PC-9 (cell line): ENCODE data around the gene CNTN4. TPM values are rescaled to one million over a fixed set of nuclear protein-coding genes. Genes with fewer than 3 reads are reported as not detected.

ENCODE experiments used
- BruUV-seq: library from RNA; stranded (reverse); fragments of 400-500 nt; replicated peaks from 2 replicates; lab custom pipeline; 2021; lab: Mats Ljungman, UMichigan
- CTCF ChIA-PET: fragments of 300-600 bp; sonication (Branson Sonifier 250); formaldehyde crosslinking; loops from one replicate; lab custom pipeline; 2022; ENCODE audit warnings: antibody characterized with exemption; lab: Charles Lee
- POLR2A ChIA-PET: fragments of 300-600 bp; sonication (Branson Sonifier 250); formaldehyde crosslinking; loops from one replicate; lab custom pipeline; 2022; ENCODE audit warnings: antibody characterized with exemption; ENCODE audit not compliant: unreplicated experiment; lab: Charles Lee
- DNase-seq, 2 experiments: peaks; one replicate each; pipeline versions ENCODE4 v3.0.0 to v3.0.0-alpha.2; 2015 to 2022; ENCODE audit warnings: mixed read lengths in 1 of 2
- H2AFZ ChIP-seq: fragments of 200-600 bp; sonication (generic); 2 replicates; pipeline ENCODE4 v1.8.1; 2017; ENCODE audit warnings: antibody characterized with exemption
- H3F3A ChIP-seq: fragments of 200-600 bp; sonication (generic); 2 replicates; pipeline ENCODE4 v1.8.1; 2017; ENCODE audit warnings: antibody characterized with exemption, mild to moderate bottlenecking, low read depth; ENCODE audit not compliant: insufficient read depth
- H3K27ac ChIP-seq: fragments of 200-600 bp; sonication (generic); 2 replicates; pipeline ENCODE4 v1.6.1; 2016; ENCODE audit warnings: mixed run types
- H3K27me3 ChIP-seq: fragments of 200-600 bp; sonication (generic); 2 replicates; pipeline ENCODE4 v1.6.1; 2016; ENCODE audit warnings: low read depth, mixed run types; ENCODE audit not compliant: insufficient read depth
- H3K36me3 ChIP-seq: fragments of 200-600 bp; sonication (generic); 2 replicates; pipeline ENCODE4 v1.6.1; 2016; ENCODE audit warnings: low read depth, mixed run types
- H3K4me1 ChIP-seq: fragments of 200-600 bp; sonication (generic); replicated peaks from 2 replicates; pipeline ENCODE4 v1.6.1; 2016; ENCODE audit warnings: mixed run types; ENCODE audit not compliant: insufficient read depth
- H3K4me2 ChIP-seq: fragments of 200-600 bp; sonication (generic); 2 replicates; pipeline ENCODE4 v1.6.1; 2017; ENCODE audit warnings: mixed run types
- H3K4me3 ChIP-seq: fragments of 200-600 bp; sonication (generic); 2 replicates; pipeline ENCODE4 v1.6.1; 2016; ENCODE audit warnings: mixed run types
- H3K79me2 ChIP-seq: fragments of 200-600 bp; sonication (generic); 2 replicates; pipeline ENCODE4 v1.6.1; 2017; ENCODE audit warnings: low read depth, mixed run types
- H3K9me2 ChIP-seq: fragments of 200-600 bp; sonication (generic); 2 replicates; pipeline ENCODE4 v1.8.1; 2017; ENCODE audit warnings: mild to moderate bottlenecking; ENCODE audit not compliant: insufficient read depth
- H3K9me3 ChIP-seq: fragments of 200-600 bp; sonication (generic); 2 replicates; pipeline ENCODE4 v1.8.1; 2016; ENCODE audit warnings: low read depth; ENCODE audit not compliant: insufficient read depth
- H4K20me1 ChIP-seq: fragments of 200-600 bp; sonication (generic); 2 replicates; pipeline ENCODE4 v1.8.1; 2017; ENCODE audit not compliant: insufficient read depth
- CTCF ChIP-seq: fragments of 200-600 bp; sonication (generic); conservative IDR thresholded peaks from 2 replicates; pipeline ENCODE4 v1.6.1; 2017; ENCODE audit warnings: mixed run types, antibody characterized with exemption, mild to moderate bottlenecking, moderate library complexity
- EZH2 ChIP-seq: fragments of 200-600 bp; sonication (generic); IDR thresholded peaks from 2 replicates; pipeline ENCODE4 v1.8.0; 2017; ENCODE audit warnings: antibody characterized with exemption, low read depth
- intact Hi-C: fragments of 100-400 bp; cut with micrococcal nuclease; formaldehyde crosslinking; loops from one replicate; pipeline ENCODE4 v1.10.0; 2022; ENCODE audit not compliant: unreplicated experiment
- total RNA-seq: library from RNA; stranded (reverse); gene quantifications from 2 replicates; pipeline ENCODE4 v1.2.3, GENCODE V29; 2021

Gene CNTN4
- total RNA-seq, 1 experiment from 2014 or later, result not detected

- TF ChIP-seq CTCF, result no peak
- no peak for TF ChIP-seq EZH2
- H3K27ac ChIP-seq, result no peak overlapping the region
- ChIA-PET CTCF (no interaction called here), POLR2A (no interaction called here)
- no peak overlapping the region for H3K4me3 ChIP-seq
- no peaks in the 10 kb centered on the region for H3K36me3 ChIP-seq
- no peaks in the 10 kb centered on the region for H4K20me1 ChIP-seq
- no peak overlapping the region for H2AFZ ChIP-seq
- intact Hi-C loops, result no loop called here
- H3K9me3 ChIP-seq, result no peaks in the 10 kb centered on the region
- BruUV-seq, result no TSS peak
- no peak for DNase-seq
- no peaks in the 10 kb centered on the region for H3K79me2 ChIP-seq
- no peaks in the 10 kb centered on the region for H3K4me1 ChIP-seq
- no peaks in the 10 kb centered on the region for H3F3A ChIP-seq
- H3K9me2 ChIP-seq, result no peaks in the 10 kb centered on the region
- no peaks in the 10 kb centered on the region for H3K27me3 ChIP-seq
- no peak overlapping the region for H3K4me2 ChIP-seq
Observed at GRCh38 chr3:2879023-2879422, 780.4 kb downstream of the CNTN4 start.

- H3K4me2 ChIP-seq, result no peak overlapping the region
- POLR2A ChIA-PET, result no interaction called here
- no peak overlapping the region for H2AFZ ChIP-seq
- H3K4me3 ChIP-seq, result no peak overlapping the region
- no peak for TF ChIP-seq CTCF
- TF ChIP-seq EZH2, result no peak
- no peaks in the 10 kb centered on the region for H3K4me1 ChIP-seq
- no peaks in the 10 kb centered on the region for H3K9me2 ChIP-seq
- DNase-seq, result no peak
- H3K27me3 ChIP-seq, result no peaks in the 10 kb centered on the region
- H3F3A ChIP-seq, result no peaks in the 10 kb centered on the region
- no peaks in the 10 kb centered on the region for H3K36me3 ChIP-seq
- BruUV-seq, result no TSS peak
- no peaks in the 10 kb centered on the region for H3K79me2 ChIP-seq
- intact Hi-C loops, result no loop called here
- no peaks in the 10 kb centered on the region for H4K20me1 ChIP-seq
- no peak overlapping the region for H3K27ac ChIP-seq
- H3K9me3 ChIP-seq, result no peaks in the 10 kb centered on the region
- CTCF ChIA-PET, result no interaction called here
Observed at GRCh38 chr3:2879587-2879986, 780.9 kb downstream of the CNTN4 start.

GRCh38 chr3:2880218-2880756 is 781.6 kb downstream of the CNTN4 start:
- Histone ChIP-seq H3K36me3 (no peaks in the 10 kb centered on the region), H3K9me3 (no peaks in the 10 kb centered on the region), H3K4me1 (no peaks in the 10 kb centered on the region), H4K20me1 (no peaks in the 10 kb centered on the region), H2AFZ (no peak overlapping the region), H3K27me3 (no peaks in the 10 kb centered on the region), H3K27ac (no peak overlapping the region), H3F3A (no peaks in the 10 kb centered on the region), H3K9me2 (no peaks in the 10 kb centered on the region), H3K79me2 (no peaks in the 10 kb centered on the region), H3K4me2 (no peak overlapping the region), H3K4me3 (no peak overlapping the region)
- DNase-seq, result no peak
- no TSS peak for BruUV-seq
- ChIA-PET CTCF (no interaction called here), POLR2A (no interaction called here)
- intact Hi-C loops, result no loop called here
- no peak for TF ChIP-seq CTCF
- no peak for TF ChIP-seq EZH2
